Inferior parietal cortex (tissue), 1 donor: ENCODE measurements around the gene SCIMP.
"Not testable (repeated sequence)": the region's sequence is repeated elsewhere in the genome, so short reads cannot be mapped to it uniquely, and the experiment has no call there.

Source experiments
- DNase-seq: peaks from one replicate; pipeline ENCODE4 v3.0.0-alpha.2; 2016; ENCODE audit errors: extremely low spot score

The SCIMP gene

DNA sequence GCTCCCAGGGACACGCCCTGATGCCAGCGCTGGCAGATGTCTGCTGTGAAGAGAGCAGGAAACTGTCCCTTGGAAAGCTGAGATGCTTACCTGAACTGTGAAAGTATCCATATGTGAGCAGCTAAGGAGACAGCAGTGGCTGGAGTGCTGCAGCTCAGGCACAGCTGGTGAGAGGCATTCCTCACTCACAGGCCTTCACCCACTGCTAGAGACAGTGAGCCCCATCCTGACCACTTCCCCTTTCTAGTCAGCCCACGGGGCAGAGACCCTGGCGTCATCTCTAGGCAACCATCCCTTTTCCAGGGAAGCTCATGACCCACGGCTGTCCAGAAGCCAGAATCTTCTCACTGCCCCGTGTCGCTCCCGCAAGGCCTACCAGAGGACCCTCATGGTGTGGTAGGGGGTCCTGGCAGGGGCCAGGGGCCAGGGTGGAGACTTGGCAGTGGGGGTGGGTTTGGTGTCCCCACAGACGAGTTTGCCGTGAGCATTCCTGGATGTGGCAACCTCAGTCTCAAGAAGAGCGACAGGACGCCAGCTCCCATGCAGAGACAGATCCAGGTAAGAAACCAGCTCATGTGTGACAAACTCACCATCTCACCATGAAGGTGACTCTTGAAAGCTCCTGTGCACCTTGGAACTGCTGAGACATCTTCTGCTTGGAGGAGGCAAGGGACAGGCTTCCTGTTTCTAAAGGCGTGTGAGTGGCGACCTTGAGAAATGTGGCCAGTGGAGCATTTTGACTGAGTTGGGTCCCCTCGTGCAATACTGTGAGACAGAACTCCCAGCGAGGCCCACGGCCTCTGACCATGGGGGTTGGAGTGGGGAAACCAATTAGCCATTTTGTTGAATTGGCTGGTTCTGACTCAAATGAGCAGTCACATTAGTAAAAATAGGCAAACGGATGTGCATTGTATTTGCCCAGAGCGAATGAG is at the start of gene SCIMP:
TSS of gene SCIMP (minus strand) at position 216 of the 932 bp plus-strand sequence. CDS start at position 111, 105 bp downstream.
- no peak for DNase-seq

DNA sequence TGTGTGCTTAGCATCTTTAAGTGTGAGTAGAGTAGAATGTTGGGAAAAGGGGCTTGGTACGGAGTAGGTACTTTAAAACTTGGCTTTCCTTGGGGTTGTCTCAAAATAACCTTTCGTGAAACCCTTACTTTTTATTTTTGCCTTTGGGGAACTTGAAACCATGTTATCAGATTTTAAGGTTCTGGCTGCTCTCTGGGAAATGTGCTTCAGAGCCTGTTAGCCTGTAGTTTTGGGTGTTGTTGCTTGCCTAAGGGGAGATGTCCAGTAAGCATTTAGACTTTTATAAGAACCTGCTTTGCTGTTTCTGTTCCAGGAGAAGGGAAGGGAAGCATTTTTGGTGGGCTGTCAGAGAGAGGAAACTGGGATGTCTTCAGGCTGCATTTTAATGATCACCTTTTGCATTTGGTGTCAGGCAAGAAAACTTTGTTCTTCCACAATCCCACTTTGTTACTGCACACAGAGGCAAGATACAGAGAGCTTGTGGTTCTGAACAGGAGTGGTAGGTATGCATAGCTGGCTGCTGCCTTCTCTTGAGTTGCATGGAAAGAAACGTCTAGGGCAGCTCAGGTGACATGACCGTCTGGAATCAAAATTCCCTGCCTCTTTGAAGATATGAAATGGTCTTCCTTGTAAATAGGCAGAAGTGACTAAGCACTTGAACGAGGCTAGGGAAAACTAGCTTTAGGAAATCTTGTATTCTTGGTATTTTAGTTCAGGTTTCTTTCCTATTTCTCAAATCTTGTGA is 49.1 kb upstream of the SCIMP start:
- DNase-seq: no peak

DNA sequence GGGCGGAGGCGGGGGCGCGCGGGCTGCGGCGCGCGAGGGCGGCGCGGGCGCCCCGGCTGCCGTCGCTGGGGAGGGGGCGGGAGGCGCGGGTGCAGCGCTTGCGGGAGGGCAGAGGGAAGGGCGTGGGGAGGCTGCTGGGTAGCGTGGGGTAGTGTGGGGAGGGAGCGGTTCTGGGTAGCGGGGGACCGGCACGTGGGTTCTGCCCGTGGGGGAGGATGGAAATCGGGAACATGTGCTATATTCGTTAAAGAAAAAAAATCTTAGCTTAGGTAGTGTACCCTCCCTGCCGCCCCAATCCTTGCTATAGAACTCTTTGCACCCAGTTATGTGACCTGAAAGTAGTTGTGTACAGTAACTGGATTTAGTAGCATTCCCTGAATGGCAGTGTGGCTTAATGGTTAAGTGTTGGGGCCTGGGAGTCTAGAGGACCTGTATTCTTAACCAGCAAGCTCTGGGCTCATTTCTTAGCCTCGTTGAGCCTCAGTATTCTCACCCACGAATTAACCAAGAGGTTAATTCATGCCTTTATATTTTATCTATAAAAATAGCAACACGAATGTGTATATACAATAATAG is 48.1 kb upstream of the SCIMP start:
- no peak for DNase-seq

DNA sequence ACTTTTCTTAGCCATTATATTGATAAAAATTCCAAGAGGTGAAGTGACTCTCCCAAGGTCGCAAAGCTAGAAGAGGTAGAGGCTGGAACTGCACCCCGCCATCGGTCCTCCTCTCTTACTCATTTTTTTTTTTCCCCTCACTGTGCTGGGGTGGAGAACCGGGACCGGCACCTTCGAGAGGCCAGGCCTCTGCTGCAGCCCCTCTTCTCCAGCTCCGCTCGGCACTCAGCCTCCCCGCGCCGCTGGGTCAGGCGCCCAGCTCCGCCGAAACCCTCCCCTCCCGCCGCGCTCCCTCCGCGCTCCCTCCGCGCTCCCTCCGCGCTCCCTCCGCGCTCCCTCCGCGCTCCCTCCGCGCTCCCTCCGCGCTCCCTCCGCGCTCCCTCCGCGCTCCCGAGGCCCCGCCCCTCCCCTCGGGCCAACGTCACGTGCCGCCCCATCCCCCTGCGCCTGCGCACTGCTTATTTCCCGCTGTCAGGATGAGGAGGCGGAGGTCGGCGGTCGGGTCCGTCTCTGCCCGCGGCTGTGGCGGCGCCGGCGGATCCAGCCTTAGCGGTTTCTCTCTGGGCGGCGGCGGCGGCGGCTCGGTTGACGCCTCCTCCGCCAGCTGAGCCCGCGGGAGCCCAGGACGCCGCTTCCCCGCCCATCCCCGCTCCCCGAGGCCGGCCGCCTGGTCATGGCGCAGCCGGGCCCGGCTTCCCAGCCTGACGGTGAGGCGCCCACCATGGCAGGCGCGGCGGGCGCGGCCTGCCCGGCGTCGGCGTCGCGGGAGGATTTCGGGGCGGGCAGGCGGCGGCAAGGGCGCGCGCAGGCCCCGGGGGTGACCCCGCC is 47.4 kb upstream of the SCIMP start, which contains the start of gene RABEP1:
TSS of gene RABEP1 (plus strand) at position 471 of the 828 bp plus-strand sequence. CDS start at position 674, 203 bp downstream.
- DNase-seq: peak; percentile 78

DNA sequence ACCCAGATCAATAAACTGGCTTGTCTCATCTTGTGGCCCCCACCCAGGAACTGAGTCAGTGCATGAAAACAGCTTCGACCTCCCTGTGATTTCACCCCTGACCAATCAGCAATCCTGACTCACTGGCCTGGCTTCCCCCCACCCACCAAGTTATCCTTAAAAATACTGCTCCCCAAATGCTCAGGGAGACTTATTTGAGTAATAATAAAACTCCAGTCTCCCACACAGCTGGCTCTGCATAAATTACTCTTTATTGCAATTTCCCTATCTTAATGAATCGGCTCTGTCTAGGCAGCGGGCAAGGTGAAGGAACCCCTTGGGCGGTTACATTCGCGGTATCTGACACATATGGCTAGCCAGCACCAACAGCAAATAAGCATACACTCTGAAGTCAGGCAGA is 37.7 kb upstream of the SCIMP start:
- DNase-seq: no peak

DNA sequence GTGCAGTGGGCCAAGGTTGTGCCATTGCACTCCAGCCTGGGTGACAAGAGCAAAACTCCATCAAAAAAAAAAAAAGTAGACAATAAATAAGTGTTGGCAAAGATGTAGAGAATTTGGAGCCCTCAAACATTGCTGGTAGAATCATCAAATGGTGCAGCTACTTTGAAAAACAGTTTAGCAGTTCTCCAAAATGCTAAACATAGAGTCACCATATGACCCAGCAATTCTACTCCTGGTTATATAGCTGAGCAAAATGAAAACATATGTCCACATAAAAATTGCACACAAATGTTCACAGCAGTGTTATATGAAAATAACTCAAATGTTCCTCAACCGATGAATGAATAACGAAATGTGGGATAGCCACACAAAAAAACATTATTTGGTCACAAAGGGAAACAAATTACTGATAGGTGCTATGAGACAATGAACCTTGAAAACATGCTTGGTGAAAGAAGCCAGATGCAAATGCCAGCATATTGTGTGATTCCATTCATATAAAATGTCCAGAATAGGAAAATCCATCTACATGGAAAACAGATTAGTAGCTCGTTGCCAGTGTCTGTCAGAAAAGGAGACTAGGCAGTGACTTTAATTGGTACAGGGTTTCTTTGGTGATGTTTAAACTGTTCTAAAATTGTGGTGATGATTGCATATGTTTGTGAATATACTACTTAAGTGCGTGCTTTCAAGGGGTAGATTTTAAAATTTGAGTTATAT is 34.7 kb upstream of the SCIMP start:
- DNase-seq: no peak

DNA sequence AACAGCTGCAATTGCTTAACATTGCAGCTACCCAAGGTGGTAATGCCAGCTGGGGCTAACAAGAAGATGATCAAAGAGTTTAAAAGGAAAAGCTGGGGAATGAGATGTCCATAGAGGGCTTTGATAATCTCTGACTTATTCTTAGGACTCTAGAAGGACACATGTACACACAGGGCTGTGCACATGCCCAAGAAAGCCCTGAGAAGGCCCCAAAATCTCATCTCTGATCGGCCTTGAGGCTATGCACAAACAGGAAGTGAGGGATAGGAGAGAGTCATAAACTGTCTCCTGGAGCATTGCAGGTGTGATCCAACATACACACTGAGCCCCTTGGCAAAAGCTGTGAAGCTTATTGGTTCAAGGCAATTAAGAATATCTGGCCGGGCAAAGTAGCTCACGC is 30.2 kb upstream of the SCIMP start:
- no peak for DNase-seq

DNA sequence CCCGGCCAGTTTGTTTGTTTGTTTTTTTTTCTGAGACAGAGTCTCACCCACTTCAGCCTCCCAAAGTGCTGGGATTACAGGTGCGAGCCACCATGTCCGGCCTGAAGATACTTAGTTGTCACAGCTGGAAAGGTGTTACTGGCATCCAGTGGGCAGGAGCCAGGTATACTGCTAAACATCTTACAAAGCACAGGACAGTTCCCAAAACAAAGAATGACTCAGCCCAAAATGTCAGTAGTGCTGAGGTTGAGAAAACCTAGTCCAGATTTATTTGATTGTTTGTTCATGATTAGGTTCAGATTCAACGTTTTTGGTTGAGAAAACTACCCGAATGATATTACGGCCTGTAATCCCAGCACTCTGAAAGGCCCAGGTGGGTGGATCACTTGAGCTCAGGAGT is 28.8 kb upstream of the SCIMP start:
- no peak for DNase-seq

DNA sequence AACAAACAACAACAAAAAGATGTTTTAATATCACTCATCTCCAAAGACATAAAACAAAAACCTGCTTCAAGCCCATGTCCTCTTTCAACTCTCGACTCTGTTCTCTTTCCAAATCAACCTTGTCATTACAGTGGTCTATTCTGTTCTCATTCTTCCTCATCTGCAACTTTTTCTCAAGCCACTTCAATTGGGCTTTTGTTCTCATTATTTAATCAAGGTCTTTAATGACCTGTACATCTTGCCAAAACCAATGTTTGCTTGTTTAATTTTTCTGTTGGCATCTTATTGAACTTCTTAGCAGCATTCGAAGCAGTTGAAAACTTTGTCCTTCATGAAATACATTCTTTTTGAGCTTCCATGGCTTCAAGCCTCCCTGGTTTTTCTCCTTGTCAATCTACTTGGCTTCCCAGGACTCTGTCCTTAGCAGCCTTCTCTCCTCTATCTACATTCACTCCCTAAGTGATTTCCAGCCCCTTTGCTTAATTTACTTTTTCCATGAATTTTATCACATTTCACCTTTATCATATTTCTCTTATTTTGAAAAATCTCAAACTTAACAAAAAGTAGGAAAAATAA is 27.8 kb upstream of the SCIMP start:
- DNase-seq: no peak

DNA sequence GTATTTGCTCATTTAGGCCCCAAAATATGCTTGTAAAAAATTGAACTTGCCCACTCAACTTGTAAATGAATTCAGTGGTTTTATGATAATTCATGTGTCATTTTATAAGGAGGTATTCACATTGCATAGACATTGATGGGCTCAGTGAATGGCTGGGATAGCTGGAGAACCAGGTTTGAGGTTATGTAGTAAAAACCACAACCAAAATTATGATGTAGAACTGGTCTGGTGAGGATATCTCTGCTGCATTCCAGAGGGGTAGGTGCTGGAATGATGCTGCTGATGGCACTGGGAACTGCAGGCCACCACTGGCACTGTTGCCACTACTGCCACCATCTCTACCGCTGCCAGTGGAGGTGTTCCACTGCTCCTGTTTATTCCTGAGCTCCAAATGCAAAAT is 25.9 kb upstream of the SCIMP start:
- DNase-seq: no peak

DNA sequence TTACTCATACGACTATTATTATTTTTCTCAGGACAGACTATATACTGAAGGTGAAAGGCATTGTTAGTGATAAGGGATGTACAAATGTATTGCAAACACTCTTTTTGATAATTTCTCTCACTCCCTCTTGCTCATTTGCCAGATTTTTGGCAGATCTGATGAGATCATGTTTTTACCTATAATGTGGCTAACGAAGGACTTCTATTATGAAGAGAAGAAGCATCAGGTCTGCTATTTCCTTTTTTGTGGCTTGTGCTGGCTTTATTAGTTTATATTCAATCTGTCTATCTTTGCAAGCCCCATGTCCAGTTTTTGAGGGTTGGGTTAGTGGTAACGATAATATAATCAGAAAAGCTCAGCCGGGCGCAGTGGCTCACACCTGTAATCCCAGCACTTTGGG is 22.5 kb upstream of the SCIMP start:
- DNase-seq: no peak

DNA sequence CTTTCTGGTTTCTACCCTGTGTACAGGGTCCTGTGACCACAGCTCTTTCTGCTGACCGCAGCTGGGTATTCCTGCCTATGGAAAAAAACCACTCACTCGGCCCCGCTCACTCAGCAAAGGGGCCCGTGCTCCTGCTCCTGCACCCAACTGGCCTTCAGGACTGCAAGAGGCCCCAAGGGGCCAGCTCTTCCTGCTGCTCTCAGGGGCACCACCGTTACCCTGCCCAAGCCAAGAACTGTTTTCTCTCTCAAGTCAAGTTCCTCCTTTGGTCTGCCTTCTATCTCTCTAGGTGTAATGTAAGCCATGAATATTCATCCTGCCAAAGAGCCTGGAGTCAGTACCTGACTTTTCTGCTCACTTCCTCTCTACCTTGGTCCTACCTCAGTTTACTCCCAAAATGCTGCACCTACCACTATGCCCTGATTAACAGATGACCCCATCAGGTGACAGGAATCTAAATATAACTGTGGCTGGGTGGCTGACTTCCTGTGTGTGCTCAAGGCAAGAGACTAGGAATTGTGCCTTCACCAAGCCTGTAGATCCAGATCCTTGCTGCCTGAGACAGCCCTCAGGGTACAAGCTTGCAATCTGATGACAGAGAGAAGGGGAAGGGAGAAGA is 20.4 kb upstream of the SCIMP start:
- no peak for DNase-seq

DNA sequence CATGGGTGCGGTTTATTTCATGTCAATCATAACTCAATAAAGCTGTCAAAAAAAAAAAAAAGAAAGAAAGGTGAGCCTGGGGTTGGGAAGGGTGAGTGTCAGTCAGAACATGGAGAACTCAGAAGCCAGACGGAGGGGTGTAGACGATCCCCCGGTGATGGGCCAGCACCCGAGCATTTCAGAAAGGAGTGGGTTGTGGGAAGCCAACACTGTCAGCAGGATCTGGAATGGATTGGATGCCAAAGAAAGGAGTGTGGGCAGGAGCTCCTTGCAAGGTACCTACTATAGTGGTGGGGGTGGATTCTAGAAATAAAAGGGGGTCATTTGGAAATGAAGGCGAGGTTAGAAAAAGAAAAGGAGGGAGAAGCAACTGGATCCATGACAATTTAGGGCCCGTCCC is 19.8 kb upstream of the SCIMP start:
- no peak for DNase-seq

DNA sequence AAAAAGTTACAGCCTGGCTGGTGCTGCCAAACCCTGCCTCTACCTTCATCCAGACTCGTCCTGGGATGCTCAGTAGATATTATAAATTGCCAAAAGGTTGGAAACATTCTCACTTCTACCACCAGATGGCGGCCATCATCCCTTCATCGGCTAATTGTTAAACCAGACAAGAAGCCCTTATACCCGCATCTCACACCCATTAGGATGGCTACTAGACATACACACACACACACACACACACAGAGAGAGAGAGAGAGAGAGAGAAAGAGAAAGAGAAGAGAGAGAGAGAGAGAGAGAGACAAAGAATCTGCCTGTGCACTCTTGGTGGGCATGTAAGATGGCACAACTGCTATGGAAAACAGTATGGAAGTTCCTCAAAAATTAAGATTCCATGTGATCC is 15.0 kb upstream of the SCIMP start:
- peak; percentile 87 for DNase-seq

DNA sequence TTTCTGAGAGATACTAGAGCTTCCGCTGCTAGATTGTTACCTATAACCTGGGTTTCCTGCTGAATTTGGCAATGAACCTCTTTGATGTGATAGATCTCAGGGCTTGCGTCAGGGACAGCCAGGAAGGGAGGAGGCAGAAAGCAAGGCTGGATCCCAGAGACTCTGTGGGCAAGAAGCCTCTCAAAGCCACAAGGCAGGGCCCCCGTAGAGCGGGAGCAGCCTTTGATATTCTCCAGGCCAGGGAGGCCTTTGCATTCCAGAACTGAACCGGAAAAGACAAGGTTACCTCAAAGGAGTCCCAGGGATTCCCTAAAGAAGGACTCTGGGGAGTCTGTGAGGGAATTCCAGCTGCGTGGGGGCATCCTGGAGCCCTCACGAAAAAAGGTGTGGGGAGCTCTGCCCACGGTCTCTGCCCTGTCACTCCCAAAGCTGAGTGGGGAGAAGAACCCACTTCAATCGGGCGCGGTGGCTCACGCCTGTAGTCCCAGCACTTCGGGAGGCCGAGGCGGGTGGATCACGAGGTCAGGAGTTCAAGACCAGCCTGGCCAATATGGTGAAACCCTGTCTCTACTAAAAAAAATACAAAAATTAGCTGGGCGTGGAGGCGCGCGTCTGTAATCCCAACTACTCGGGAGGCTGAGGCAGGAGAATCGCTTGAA is 14.3 kb upstream of the SCIMP start:
- no peak for DNase-seq

DNA sequence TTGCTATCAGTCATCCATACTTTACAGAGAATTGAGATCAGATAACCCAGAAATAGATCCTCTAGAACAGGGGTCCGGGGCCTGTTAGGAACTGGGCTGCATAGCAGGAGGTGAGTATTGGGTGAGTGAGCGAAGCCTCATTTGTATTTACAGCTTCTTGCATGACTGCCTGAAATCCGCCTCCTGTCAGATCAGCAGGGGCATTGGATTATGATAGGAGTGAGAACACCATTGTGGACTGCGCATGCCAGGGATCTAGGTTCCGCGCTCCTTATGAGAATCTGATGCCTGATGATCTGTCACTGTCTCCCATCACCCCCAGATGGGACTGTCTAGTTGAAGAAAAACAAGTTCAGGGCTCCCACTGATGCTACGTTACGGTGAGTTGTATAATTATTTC is 13.0 kb upstream of the SCIMP start:
- no peak for DNase-seq

DNA sequence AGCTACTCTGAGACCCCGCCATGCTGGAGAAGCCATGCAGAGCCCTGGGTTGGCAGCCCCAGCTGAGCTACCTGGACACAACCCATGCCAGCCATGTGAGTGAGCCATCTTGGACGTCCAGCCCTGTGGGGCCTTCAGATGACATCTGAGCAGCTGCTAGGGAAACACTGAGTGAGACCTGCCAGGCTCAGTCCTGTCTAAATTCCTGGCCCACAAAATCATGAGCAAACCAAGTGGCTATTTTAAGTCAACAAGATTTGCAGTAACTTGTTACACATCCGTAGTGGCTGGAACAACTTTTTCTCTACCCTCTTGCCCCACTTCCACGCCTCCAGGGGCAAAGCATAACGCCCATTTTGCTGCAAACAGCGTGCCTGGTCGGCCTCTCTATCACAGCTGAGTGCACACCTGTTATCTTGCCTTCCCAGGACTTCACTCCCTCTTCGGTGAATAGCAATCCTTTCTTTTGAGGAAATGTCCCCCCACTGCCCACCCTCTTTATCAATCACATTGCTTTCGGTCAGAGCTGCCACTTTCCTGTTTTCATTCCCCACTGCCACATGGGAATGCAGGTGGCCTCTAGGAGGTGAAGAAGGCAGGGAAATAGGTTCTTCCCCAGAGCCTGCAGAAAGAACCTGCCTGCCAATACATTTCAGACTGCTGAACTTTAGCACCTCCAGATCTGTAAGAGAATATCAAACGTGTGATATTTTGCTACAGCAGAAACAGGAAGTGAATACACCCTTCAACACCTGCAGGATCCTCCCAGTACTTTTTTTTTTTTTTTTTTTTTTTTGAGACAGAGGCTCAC is 7.4 kb upstream of the SCIMP start:
- DNase-seq: no peak

DNA sequence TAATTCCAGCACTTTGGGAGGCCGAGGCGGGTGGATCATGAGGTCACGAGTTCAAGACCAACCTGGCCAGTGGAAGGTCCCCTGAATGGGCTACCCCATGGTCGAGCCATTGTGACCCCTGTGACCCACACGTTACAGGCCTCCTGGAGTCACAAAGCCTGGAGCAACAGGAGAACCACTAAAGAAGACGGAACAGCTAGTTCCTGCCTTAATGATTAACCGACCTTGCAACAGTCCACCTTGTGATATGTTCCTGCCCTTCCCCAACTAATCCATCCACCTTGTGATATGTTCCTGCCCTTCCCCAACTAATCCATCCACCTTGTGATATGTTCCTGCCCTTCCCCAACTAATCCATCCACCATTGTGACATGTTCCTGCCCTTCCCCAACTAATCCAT is 5.1 kb upstream of the SCIMP start:
- not testable (repeated sequence) for DNase-seq

DNA sequence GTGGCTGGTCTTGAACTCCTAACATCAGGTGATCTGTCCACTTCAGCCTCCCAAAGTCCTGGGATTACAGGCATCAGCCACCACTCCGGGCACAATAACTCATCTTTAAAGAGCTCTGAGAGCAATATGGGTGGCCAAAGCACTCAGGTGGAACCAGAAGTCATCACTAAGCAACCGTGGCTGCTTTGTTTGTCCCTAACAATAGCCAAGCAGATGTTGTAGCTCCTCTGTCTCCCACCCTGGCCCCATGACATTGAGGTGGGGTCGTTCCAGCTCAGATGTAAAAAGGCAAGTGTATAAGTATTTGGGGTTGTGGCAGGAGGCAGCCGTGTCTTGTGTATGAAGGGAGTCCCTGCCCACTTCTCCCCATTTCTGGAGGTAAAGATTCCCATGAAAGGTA is 3.7 kb upstream of the SCIMP start:
- no peak for DNase-seq
